Ammon's horn (tissue), 1 donor: Measurements from ENCODE around the gene NTSR1.
A peak's percentile ranks its signal among the peaks of the same experiment; 100 is the strongest.

Source experiments
- DNase-seq: peaks from one replicate; pipeline ENCODE4 v3.0.0-alpha.2; 2016; ENCODE audit warnings: low spot score

Gene NTSR1

GRCh38 chr20:62787321-62787720 is 78.7 kb downstream of the NTSR1 start:
- DNase-seq: no peak

GRCh38 chr20:62787866-62788265 is 79.2 kb downstream of the NTSR1 start:
- DNase-seq: no peak

- DNase-seq: no peak
These were observed 80.0 kb downstream of the NTSR1 start for GRCh38 chr20:62788607-62789006.

GRCh38 chr20:62790075-62790474 is 81.4 kb downstream of the NTSR1 start:
- no peak for DNase-seq

- DNase-seq: peak; percentile 93
These were observed 82.9 kb downstream of the NTSR1 start for GRCh38 chr20:62791301-62792181.

GRCh38 chr20:62792182-62792939 is 83.7 kb downstream of the NTSR1 start:
- DNase-seq: no peak

- no peak for DNase-seq
These were observed 84.5 kb downstream of the NTSR1 start for GRCh38 chr20:62792940-62793756.

GRCh38 chr20:62793757-62794006 is 85.0 kb downstream of the NTSR1 start:
- no peak for DNase-seq

GRCh38 chr20:62794007-62794724 is 85.5 kb downstream of the NTSR1 start:
- peak; percentile 98 for DNase-seq

GRCh38 chr20:62795023-62795761 is 86.6 kb downstream of the NTSR1 start:
- DNase-seq: peak; percentile 64

GRCh38 chr20:62796699-62797491 is 88.3 kb downstream of the NTSR1 start:
- no peak for DNase-seq

GRCh38 chr20:62797671-62798532 is 89.3 kb downstream of the NTSR1 start:
- no peak for DNase-seq

GRCh38 chr20:62799036-62799435 is 90.4 kb downstream of the NTSR1 start:
- DNase-seq: no peak

GRCh38 chr20:62799459-62799858 is 90.8 kb downstream of the NTSR1 start:
- no peak for DNase-seq

- DNase-seq: no peak
These were observed 91.2 kb downstream of the NTSR1 start for GRCh38 chr20:62799873-62800272.

GRCh38 chr20:62800314-62801259 is 92.0 kb downstream of the NTSR1 start:
- peak; percentile 68 for DNase-seq

- no peak for DNase-seq
These were observed 92.8 kb downstream of the NTSR1 start for GRCh38 chr20:62801284-62802010.
